Fibroblast of lung (primary cell): ENCODE results near the gene SCP2.

ENCODE experiments used
- EZH2 ChIP-seq: IDR thresholded peaks from 2 replicates; pipeline ENCODE4 v1.5.1; 2012; ENCODE audit warnings: low read length, control low read depth, mild to moderate bottlenecking; ENCODE audit errors: missing control alignments
- TF ChIP-seq, protein P1 (sequence below), 2 donors: IDR thresholded peaks in 1 of 2; conservative IDR thresholded peaks in 1 of 2; 1 replicate in 1 of 2; 2 replicates in 1 of 2; pipeline ENCODE4 v1.5.1; 2011 to 2012; ENCODE audit warnings: low read length in 2 of 2, control low read depth in 1 of 2, inconsistent platforms in 1 of 2, low read depth in 1 of 2, mild to moderate bottlenecking in 1 of 2

DNA sequence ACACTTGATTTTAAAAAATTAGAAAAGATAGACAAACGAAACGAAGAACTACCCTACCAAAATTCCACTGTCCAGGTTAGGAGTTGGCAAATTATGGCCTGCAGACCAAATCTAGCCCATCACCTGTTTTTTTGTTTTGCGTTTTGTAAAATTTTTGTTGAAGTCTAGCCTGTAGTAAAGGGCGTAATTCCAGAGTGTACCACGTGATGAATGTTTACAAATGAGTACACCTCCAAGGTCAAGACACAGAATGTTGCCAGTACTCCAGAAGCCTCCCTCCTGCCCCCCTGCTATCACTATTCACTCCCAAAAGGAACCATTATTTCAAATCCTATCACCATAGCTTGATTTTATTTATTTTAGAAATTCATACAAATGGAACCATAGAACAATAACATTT, 117.8 kb downstream of the SCP2 start:
- TF ChIP-seq, protein P1, sequence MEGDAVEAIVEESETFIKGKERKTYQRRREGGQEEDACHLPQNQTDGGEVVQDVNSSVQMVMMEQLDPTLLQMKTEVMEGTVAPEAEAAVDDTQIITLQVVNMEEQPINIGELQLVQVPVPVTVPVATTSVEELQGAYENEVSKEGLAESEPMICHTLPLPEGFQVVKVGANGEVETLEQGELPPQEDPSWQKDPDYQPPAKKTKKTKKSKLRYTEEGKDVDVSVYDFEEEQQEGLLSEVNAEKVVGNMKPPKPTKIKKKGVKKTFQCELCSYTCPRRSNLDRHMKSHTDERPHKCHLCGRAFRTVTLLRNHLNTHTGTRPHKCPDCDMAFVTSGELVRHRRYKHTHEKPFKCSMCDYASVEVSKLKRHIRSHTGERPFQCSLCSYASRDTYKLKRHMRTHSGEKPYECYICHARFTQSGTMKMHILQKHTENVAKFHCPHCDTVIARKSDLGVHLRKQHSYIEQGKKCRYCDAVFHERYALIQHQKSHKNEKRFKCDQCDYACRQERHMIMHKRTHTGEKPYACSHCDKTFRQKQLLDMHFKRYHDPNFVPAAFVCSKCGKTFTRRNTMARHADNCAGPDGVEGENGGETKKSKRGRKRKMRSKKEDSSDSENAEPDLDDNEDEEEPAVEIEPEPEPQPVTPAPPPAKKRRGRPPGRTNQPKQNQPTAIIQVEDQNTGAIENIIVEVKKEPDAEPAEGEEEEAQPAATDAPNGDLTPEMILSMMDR (conservative IDR thresholded peaks at IDR 0.05 in 1 of 2, IDR thresholded peaks at IDR 0.05 in 1 of 2; ENCODE audit: low read depth in 1 of 2, low read length in 2 of 2) = no peak
- TF ChIP-seq EZH2 = no peak
